Fibroblast of skin of left biceps (primary cell): ENCODE measurements around the gene C14orf132.

Experiments used
- DNase-seq, 2 experiments: peaks; one replicate each; pipeline ENCODE4 v3.0.0-alpha.2; 2013; ENCODE audit warnings: low read depth in 2 of 2

Gene C14orf132

DNA sequence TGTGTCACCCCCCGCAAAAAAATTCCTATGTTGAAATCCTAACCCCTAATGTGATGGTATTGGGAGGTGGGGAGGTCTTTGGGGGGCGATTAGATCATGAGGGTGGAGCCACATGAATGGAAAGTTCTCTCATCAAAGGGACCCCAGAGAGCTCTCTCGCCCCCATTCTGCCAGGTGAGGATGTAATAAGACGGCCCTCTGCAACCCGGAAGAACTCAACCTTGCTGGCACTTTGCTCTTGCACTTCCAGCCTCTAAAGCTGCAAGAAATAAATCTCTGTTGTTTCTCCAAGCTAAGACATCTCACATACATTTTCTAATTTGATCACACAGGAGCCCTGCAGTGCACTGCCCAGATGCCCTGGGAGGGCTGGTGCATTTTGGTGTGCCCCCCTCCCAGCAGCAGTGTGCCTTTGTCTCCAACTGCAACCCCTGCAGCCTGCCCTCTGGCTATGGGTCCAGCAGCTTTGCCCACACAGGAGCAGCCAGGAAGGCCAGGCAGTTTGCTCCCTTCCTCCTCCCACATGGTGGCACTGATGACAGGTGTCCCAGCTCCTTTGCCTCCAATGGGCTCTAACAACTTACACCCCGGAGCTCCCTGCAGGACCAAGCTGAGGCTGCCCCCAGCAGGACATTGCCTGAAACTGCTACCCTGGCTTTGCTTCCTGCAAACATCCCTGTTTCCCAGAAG, 59.3 kb downstream of the C14orf132 start:
- DNase-seq = no peak

DNA sequence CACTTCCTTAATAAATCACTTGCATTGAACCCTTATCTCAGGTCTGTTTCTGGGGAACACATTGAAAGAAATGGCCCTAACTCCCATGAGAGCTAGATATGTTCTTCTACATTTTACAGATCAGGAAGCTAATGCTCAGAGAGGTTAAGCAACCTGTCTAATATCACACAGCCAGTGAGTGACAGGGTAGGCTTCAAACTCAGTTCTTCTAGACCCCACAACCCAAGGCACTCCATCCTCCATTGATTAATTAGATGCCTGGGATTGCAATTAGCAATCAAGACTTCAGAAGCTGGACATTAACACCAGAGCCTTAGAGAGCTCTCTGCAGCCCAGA, 59.8 kb downstream of the C14orf132 start:
- DNase-seq = no peak

DNA sequence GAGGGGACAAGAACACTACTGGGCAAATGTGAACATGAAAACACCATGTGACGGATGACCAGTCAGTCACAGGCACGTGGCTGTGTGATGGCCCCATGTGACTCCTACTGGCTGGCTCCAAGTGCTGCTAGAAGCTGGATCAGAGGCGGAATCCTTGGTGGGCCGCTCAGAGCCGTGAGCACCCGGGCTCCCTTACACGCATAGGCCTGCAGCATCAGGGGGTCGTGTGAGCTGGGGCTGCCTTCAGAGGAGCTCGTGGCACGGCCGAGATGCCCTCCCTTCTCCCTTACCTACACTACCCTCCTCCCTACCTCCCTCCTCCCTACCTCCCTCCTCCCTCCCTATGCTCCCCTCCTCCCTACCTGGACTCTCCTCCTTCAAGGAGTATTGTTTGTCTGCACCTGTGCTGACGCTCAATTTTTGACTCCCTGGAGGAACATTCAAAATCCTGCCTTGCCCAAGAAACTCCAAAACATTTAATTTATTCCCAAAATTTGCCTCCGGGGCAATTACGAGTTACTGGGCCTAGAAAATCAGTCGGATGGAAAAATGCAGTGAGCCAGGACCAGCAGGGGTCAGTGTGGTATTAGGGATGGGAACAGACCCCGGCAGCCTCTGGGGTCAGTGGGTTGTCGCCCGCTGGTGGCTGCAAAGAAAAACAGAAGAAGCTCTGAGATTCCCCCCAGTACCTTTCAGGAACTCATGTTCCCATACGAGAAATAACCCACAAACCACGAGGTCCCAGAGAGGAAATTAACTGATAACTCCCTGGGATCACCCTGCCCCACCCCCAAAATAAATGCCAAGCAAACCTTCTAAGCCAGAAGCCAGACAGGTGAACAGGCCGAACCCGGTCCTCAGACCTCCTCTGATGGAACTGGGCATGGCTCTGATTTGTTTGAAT, 61.3 kb downstream of the C14orf132 start:
- peak in 1 of 2 experiments; percentile 44 for DNase-seq

- DNase-seq = no peak
Measured at GRCh38 chr14:96102081-96102856, 63.1 kb downstream of the C14orf132 start.

DNA sequence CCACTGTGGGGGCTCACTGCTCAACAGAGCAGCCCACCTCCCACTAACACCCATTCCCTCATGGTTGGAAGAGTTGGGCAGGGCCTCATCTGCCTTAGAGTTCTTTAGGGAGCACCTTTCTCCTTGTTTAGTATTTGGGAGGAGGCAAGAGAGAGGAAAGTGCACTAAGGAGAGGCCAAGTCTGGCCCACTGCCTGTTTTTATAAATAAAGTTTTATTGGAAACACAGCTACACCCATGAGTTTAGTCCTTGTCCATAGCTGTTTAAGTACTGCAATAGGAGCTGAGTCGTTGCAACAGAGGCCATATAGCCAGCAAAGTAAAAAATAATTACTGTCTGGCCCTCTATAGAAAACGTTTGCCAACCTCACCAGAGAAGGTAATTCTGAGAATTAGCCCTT, 63.9 kb downstream of the C14orf132 start:
- no peak for DNase-seq

- DNase-seq = no peak
Measured at GRCh38 chr14:96103560-96104460, 64.6 kb downstream of the C14orf132 start.

DNA sequence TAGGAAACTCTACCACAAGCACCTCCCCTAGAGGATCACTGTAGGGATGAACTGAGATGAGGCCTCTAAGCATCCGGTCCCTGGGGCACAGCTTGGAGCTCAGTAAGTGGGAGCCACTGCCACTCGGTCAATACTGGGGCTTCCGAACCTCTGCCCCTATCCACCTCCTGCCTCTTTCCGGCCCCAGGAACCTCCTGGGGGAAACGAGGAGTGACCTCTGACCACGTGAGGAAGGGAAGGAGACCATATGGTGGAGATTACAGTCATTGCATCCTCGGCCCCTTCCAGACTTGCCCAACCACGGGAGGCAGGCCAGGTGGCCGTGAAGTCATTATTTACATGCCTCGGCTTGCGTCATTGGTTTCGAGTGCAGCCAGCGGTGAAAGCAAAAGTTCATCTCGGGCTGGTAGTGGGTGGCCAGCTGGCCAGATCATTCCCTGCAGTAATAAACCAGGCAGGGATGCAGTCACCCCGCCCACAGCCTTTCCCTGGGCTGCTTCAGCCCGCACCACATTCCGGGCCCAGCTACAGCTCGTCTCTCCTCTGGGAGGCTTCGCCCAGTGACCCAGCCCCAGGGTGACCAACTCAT, 65.4 kb downstream of the C14orf132 start:
- DNase-seq = peak; percentile 59 to 64

- no peak for DNase-seq
Measured at GRCh38 chr14:96105089-96105925, 66.1 kb downstream of the C14orf132 start.

GRCh38 chr14:96105926-96106441, 66.8 kb downstream of the C14orf132 start:
- no peak for DNase-seq

- DNase-seq = no peak
Measured at GRCh38 chr14:96106891-96107290, 67.7 kb downstream of the C14orf132 start.

- no peak for DNase-seq
Measured at GRCh38 chr14:96108061-96108795, 69.1 kb downstream of the C14orf132 start.

DNA sequence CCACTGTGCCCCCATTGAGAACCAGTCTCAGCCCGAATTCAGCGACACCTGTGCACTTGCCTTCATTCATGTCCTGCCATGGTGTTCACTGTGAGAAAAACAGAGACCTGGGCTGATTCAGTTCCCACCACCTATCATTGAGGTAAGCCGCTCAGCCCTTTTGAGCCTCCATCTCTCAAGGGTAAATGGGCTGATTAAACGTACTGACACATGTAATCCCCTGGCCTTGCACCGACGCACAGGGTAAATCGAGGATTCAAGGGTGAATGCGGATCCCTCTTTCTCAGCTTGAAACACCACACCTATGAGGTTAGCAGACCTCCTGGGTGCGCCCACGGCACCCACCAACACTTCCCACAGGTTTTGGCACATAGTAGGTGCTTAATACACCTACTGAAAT, 69.7 kb downstream of the C14orf132 start:
- DNase-seq = no peak

GRCh38 chr14:96109596-96110355, 70.6 kb downstream of the C14orf132 start:
- no peak for DNase-seq

DNA sequence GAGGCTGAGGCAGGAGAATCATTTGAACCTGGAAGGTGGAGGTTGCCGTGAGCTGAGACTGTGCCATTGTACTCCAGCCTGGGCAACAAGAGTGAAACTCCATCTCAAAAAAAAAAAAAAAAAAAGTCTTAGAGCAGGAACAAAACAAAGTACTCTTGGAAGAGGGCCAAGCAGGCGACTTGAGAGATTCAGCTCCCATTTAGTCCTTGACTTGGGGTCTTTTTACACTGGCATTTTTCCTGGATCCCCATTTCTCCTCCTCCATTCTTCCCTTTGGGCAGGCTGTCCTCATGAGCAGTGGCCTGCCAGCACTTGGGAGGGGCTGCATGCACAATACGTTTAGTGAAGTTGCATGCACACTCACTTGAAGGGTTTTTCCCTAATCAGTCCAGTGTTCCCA, 72.9 kb downstream of the C14orf132 start:
- no peak for DNase-seq

DNA sequence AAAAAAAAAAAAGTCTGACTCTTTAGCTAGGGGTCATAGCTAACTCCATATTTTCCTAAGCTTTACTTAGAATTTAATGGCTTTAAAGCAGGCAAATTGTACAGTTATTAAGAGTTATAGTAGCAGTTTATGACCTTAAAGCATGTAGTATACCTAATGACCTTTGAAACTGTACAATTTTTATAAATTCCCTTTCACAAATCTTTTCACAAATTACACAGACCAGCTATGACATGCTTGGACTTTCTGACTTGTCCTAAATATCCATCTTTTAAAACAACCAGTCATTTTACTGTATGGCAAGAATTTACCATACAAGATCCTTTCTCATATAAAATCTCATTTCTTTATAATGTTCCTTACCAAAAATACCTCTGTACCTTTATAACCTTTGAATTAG, 74.8 kb downstream of the C14orf132 start:
- no peak for DNase-seq

DNA sequence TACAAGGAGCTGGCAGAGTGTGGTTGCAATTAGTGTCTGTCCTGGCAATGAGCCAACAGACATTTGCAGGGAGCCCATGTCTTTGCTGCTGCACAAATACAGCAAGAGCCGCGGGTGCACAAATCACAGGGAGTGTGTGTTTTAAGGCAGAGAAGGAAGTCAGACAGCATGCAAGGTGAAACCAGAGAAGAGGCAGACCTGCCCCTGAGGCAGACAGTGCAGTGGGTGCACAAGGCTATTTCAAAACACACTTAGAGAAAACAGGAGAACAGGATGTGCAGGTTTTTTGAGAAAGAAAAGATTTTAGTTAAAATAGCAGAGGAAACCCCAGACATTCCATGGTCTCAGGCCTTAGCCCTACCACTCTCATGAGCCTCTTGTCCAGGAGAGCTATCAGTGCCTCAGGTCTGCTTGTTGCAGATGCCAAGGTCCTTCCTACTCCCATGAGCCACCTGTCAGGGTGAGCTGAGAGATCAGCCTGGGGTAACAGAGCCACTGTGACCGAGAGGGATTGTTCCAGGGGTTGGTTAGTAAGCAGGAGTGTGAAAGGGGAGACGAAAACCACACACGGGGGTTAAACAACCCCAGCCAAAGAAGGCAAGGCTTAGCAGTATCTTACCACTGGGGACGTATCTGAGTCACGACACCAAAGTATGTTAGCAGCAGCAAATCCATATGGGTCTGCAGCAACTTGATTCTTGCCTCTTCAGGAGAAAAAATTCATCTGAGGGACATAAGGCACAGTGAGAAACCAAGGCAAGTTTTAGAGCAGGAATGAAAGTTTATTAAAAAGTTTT, 78.1 kb downstream of the C14orf132 start:
- DNase-seq = no peak

DNA sequence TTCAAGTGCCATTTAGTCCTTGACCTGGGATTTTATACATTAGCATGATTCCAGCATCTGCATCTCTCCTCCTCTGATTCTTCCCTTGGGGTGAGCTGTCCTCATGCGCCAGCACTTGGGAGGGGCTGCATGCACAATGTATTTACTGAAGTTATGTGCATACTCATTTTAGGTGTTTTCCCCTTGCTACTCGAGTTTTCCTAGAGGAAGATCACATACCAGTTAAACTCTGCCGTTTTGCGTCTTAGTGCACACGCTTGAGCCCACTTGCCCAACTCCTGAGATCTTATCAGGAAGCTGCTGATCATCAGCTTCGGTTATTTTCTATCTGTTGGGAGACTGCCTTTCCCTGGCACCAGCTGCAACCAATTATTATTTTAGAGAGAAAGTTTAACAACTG, 78.8 kb downstream of the C14orf132 start:
- no peak for DNase-seq

GRCh38 chr14:96118391-96118790, 79.2 kb downstream of the C14orf132 start:
- DNase-seq = no peak
